Astrocyte of the spinal cord (primary cell): ENCODE data around the gene TAS2R40.

Source experiments
- DNase-seq: peaks from one replicate; pipeline ENCODE4 v3.0.0; 2011; ENCODE audit warnings: low read depth, low spot score
- H3K4me3 ChIP-seq: 2 replicates; pipeline ENCODE4 v1.5.1; 2011; ENCODE audit warnings: low read depth, mild to moderate bottlenecking, low read length, moderate library complexity
- CTCF ChIP-seq: IDR thresholded peaks from 2 replicates; pipeline ENCODE4 v1.5.1; 2012; ENCODE audit warnings: low read depth, mild to moderate bottlenecking, low read length, inconsistent platforms
- in situ Hi-C: cut with HindIII; loops from 2 replicates; pipeline ENCODE4 v1.10.0; 2017; ENCODE audit warnings: low sequenced_read_pairs

Gene TAS2R40

GRCh38 chr7:143185551-143185950 is 36.3 kb upstream of the TAS2R40 start:
- in situ Hi-C loops, result no loop called here
- no peak for TF ChIP-seq CTCF
- no peak overlapping the region for H3K4me3 ChIP-seq
- no peak for DNase-seq

DNA sequence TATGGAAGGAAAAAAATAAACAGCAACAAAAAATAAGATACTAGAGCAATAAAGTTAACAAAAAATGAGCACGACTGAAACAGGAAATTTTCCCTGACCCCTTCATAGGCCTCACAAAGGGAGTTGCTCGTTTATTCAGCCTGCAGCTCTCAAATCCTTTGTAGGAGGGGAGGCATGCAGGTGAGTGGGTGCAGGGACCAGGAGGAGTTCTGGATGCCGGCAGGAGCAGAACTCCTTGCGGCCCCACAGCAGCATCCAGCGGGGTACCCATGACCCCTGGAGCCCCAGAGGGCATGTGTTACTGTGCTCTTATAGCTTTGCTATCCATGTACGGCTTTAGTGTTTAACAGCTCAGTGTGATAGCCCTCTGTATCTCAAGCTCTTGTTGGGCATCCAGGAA is 32.8 kb upstream of the TAS2R40 start:
- in situ Hi-C loops, result no loop called here
- no peak for DNase-seq
- no peak overlapping the region for H3K4me3 ChIP-seq
- TF ChIP-seq CTCF, result no peak

- no peak for DNase-seq
- in situ Hi-C loops, result no loop called here
- H3K4me3 ChIP-seq, result no peak overlapping the region
- no peak for TF ChIP-seq CTCF
These were observed 28.0 kb upstream of the TAS2R40 start for GRCh38 chr7:143193880-143194279.

DNA sequence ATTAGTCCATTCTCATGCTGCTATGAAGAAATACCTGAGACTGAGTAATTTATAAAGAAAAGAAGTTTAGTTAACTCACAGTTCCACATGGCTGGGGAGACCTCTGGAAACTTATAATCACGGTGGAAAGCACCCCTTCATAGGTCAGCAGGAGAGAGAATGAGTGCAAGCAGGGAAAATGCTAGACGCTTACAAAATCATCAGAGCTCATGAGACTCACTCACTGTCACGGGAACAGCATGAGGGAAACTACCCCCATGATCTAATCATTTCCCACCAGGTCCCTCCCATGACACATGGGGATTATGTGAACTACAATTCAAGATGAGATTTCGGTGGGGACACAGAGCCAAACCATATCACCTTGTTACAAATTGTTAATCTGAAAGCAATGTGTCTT is 22.8 kb upstream of the TAS2R40 start:
- H3K4me3 ChIP-seq, result no peak overlapping the region
- DNase-seq, result no peak
- in situ Hi-C loops, result no loop called here

GRCh38 chr7:143202161-143202560 is 19.7 kb upstream of the TAS2R40 start:
- in situ Hi-C loops, result no loop called here

More for the DNA sequence above, 22.8 kb upstream of the TAS2R40 start:
- no peak for TF ChIP-seq CTCF

GRCh38 chr7:143203386-143203785 is 18.5 kb upstream of the TAS2R40 start:
- DNase-seq, result no peak
- no peak overlapping the region for H3K4me3 ChIP-seq
- in situ Hi-C loops, result no loop called here
- TF ChIP-seq CTCF, result no peak

More at GRCh38 chr7:143202161-143202560, 19.7 kb upstream of the TAS2R40 start:
- no peak overlapping the region for H3K4me3 ChIP-seq
- DNase-seq, result no peak
- no peak for TF ChIP-seq CTCF
